ENCODE results near the gene SLC12A1. TPM values are rescaled to one million over a fixed set of nuclear protein-coding genes. Genes with fewer than 3 reads are reported as not detected.
"Not testable (repeated sequence)": the region's sequence is repeated elsewhere in the genome, so short reads cannot be mapped to it uniquely, and the experiment has no call there.

SLC12A1 gene
- polyA plus RNA-seq, 2 of the 4 experiments (the other 2 are of a cell fraction) = not detected

- no peak for ATAC-seq
- CTCF ChIA-PET = interaction anchor here (1.0 to 2.3 kb wide), 2 partner anchors 14 to 37 kb away, joined by 3 to 5 read pairs; no protein-coding TSS in a partner anchor
- Histone ChIP-seq H3K4me1 (no peaks in the 10 kb centered on the region), H3K27ac (no peak overlapping the region), H3K9me3 (no peaks in the 10 kb centered on the region), H3K4me3 (no peak overlapping the region), H3K4me2 (no peak overlapping the region)
- TF ChIP-seq MAFK (IDR thresholded peaks at IDR 0.05; ENCODE audit: partially characterized antibody) (peak; percentile 86), HOXB5 (CRISPR knock-in tag; IDR thresholded peaks at IDR 0.05) (no peak)
- POLR2A ChIA-PET = no interaction called here
- DNase-seq (ENCODE audit: low read depth in 1 of 2, low spot score in 1 of 2) = no peak
- WGBS (ENCODE audit: missing lambda C conversion rate) = 76% methylated on average over 7 of the region's 7 CpGs
- no peak for FAIRE-seq
Observed at GRCh38 chr15:48323294-48323693, 117.2 kb downstream of the SLC12A1 start.

- 67% methylated on average over 5 of the region's 5 CpGs for WGBS (ENCODE audit: missing lambda C conversion rate)
- Histone ChIP-seq H3K9me3 (no peaks in the 10 kb centered on the region), H3K27ac (no peak overlapping the region), H3K4me1 (peaks cover 3% of the 10 kb centered on the region; the same call in 1 of the 3 replicates), H3K4me3 (no peak overlapping the region), H3K4me2 (no peak overlapping the region)
- ChIA-PET POLR2A (no interaction called here), CTCF (interaction anchor here (2.3 kb wide), 1 partner anchor 39 kb away, joined by 5 read pairs; no protein-coding TSS in a partner anchor)
- no peak for ATAC-seq
- DNase-seq (ENCODE audit: low read depth in 1 of 2, low spot score in 1 of 2) = no peak
- no peak for FAIRE-seq
- TF ChIP-seq REST (IDR thresholded peaks at IDR 0.05) (no peak), NR3C1 (IDR thresholded peaks at IDR 0.05) (no peak), ZC3H11A (IDR thresholded peaks at IDR 0.05) (no peak), NPAS2 (CRISPR knock-in tag; IDR thresholded peaks at IDR 0.05; ENCODE audit: borderline replicate concordance) (no peak)
Observed at GRCh38 chr15:48324949-48325348, 118.8 kb downstream of the SLC12A1 start.

DNA sequence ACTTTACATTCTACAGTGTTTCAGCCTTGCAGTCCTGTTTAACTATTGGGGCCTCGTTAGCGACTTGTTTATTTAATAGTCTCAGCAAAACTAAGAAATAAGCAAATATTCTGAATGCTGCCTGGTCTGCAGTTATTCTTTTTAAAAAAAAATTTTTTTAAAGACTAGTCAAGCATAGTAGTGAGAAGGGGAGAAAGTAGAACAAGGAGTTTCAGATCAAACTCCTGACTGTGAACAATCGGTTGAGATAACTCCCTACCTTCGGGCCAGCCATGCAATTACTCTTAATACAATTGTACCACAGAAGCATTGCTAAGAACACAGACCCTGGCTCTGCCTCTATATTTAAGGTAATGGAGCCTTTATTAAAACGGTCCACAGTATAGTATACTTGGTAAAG is 119.3 kb downstream of the SLC12A1 start:
- peaks cover 4% of the 10 kb centered on the region; the same call in 1 of the 3 replicates for H3K4me1 ChIP-seq
- FAIRE-seq = no peak
- 78% methylated on average over 5 of the region's 5 CpGs for WGBS (ENCODE audit: missing lambda C conversion rate)
- no peak overlapping the region for H3K4me2 ChIP-seq
- TF ChIP-seq, protein P1, sequence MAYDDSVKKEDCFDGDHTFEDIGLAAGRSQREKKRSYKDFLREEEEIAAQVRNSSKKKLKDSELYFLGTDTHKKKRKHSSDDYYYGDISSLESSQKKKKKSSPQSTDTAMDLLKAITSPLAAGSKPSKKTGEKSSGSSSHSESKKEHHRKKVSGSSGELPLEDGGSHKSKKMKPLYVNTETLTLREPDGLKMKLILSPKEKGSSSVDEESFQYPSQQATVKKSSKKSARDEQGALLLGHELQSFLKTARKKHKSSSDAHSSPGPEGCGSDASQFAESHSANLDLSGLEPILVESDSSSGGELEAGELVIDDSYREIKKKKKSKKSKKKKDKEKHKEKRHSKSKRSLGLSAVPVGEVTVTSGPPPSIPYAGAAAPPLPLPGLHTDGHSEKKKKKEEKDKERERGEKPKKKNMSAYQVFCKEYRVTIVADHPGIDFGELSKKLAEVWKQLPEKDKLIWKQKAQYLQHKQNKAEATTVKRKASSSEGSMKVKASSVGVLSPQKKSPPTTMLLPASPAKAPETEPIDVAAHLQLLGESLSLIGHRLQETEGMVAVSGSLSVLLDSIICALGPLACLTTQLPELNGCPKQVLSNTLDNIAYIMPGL (CRISPR knock-in tag; IDR thresholded peaks at IDR 0.05; ENCODE audit: borderline replicate concordance) = no peak
- no peak for TF ChIP-seq ESRRA (IDR thresholded peaks at IDR 0.05; ENCODE audit: borderline replicate concordance, low read length)
- no peak for TF ChIP-seq CHD4 (IDR thresholded peaks at IDR 0.05; ENCODE audit: borderline replicate concordance)
- no peak for TF ChIP-seq BHLHE40 (IDR thresholded peaks at IDR 0.05; ENCODE audit: low read depth, low read length)
- no peak for TF ChIP-seq EP300 (IDR thresholded peaks at IDR 0.05)
- TF ChIP-seq PBX3 (IDR thresholded peaks at IDR 0.05) = no peak
- TF ChIP-seq MAZ (IDR thresholded peaks at IDR 0.05; ENCODE audit: borderline replicate concordance, low read depth, low read length) = no peak
- TF ChIP-seq RAD21 (conservative IDR thresholded peaks at IDR 0.05 in 1 of 2, IDR thresholded peaks at IDR 0.05 in 1 of 2) = no peak
- CTCF ChIA-PET = interaction anchor here (2.3 kb wide), 1 partner anchor 39 kb away, joined by 5 read pairs; no protein-coding TSS in a partner anchor
- no peak for ATAC-seq
- H3K9me3 ChIP-seq = no peaks in the 10 kb centered on the region
- H3K27ac ChIP-seq = no peak overlapping the region
- H3K4me3 ChIP-seq = no peak overlapping the region
- DNase-seq (ENCODE audit: low read depth in 1 of 2, low spot score in 1 of 2) = no peak
- POLR2A ChIA-PET = no interaction called here

- CTCF ChIA-PET; H3K4me3 ChIP-seq; FAIRE-seq; H3K9me3 ChIP-seq; H3K27ac ChIP-seq; POLR2A ChIA-PET; H3K4me2 ChIP-seq; DNase-seq (ENCODE audit: low read depth in 1 of 2, low spot score in 1 of 2); ATAC-seq; H3K4me1 ChIP-seq: not testable (repeated sequence)
- 86% methylated on average over 6 of the region's 6 CpGs for WGBS (ENCODE audit: missing lambda C conversion rate)
Observed at GRCh38 chr15:48326180-48326579, 120.1 kb downstream of the SLC12A1 start.
